Smooth muscle cell (in vitro differentiated cells): Measurements from ENCODE around the gene ATP2B1. TPM values are rescaled to one million over a fixed set of nuclear protein-coding genes. Genes with fewer than 3 reads are reported as not detected.

Experiments
- DNase-seq: peaks from one replicate; lab custom pipeline; 2025; ENCODE audit not compliant: unreplicated experiment; lab: John Stamatoyannopoulos, UW
- H2AFZ ChIP-seq: fragments of 200-600 bp; sonication (generic); 2 replicates; pipeline ENCODE4 v1.6.0; 2016; ENCODE audit warnings: antibody characterized with exemption, low read depth, mild to moderate bottlenecking
- H3F3A ChIP-seq: fragments of 200-600 bp; sonication (generic); 2 replicates; pipeline ENCODE4 v1.6.0; 2017; ENCODE audit warnings: antibody characterized with exemption, low read depth
- H3K27ac ChIP-seq: fragments of 200-600 bp; sonication (generic); 2 replicates; pipeline ENCODE4 v1.5.1; 2016; ENCODE audit warnings: low read depth, mild to moderate bottlenecking
- H3K27me3 ChIP-seq: fragments of 200-600 bp; sonication (generic); 2 replicates; pipeline ENCODE4 v1.6.1; 2016; ENCODE audit warnings: low read depth, mild to moderate bottlenecking
- H3K36me3 ChIP-seq: fragments of 200-600 bp; sonication (generic); 2 replicates; pipeline ENCODE4 v1.5.1; 2016; ENCODE audit warnings: low read depth
- H3K4me1 ChIP-seq: fragments of 200-600 bp; sonication (generic); 2 replicates; pipeline ENCODE4 v1.5.1; 2016; ENCODE audit warnings: low read depth
- H3K4me2 ChIP-seq: fragments of 200-600 bp; sonication (generic); 2 replicates; pipeline ENCODE4 v1.6.0; 2016; ENCODE audit warnings: mild to moderate bottlenecking
- H3K4me3 ChIP-seq: fragments of 200-600 bp; sonication (generic); 2 replicates; pipeline ENCODE4 v1.5.1; 2016; ENCODE audit warnings: mild to moderate bottlenecking
- H3K79me2 ChIP-seq: fragments of 200-600 bp; sonication (generic); 2 replicates; pipeline ENCODE4 v1.6.0; 2016; ENCODE audit warnings: low read depth, mild to moderate bottlenecking
- H3K9ac ChIP-seq: fragments of 200-600 bp; sonication (generic); 2 replicates; pipeline ENCODE4 v1.6.0; 2016; ENCODE audit warnings: low read depth
- H3K9me3 ChIP-seq: fragments of 200-600 bp; sonication (generic); replicated peaks from 2 replicates; pipeline ENCODE4 v1.5.1; 2016; ENCODE audit warnings: low read depth
- H4K20me1 ChIP-seq: fragments of 200-600 bp; sonication (generic); 2 replicates; pipeline ENCODE4 v1.6.0; 2016; ENCODE audit warnings: low read depth
- WGBS: methylation state at CpG from one replicate; pipeline ENCODE4 v1.1.7; 2016; ENCODE audit warnings: low lambda C conversion rate; 5-methylcytosine and 5-hydroxymethylcytosine counted together
- polyA plus RNA-seq: library from polyadenylated mRNA; unstranded; fragments of >200 nt; fragmentation: Nextera tagmentation; extraction: Ambion mirVana; gene quantifications from 2 replicates; pipeline ENCODE4 v1.2.1, GENCODE V29; 2016
- total RNA-seq: library from RNA; depleted of rRNA; stranded (reverse); fragments of >200 nt; gene quantifications from 2 replicates; pipeline ENCODE4 v1.2.3, GENCODE V29; 2014
- TF ChIP-seq, protein P1 (sequence below): fragments of 200-600 bp; sonication (generic); IDR thresholded peaks from 2 replicates; pipeline ENCODE4 v1.5.1; 2017; ENCODE audit warnings: borderline replicate concordance, mild to moderate bottlenecking, antibody characterized with exemption; ENCODE audit not compliant: insufficient read depth, poor library complexity, severe bottlenecking

Gene ATP2B1
- total and polyA plus RNA-seq, 2 experiments from 2014 or later, result 42.8 to 70.1 TPM

GRCh38 chr12:89565002-89565401 lies 143.6 kb downstream of the ATP2B1 start:
- no peak overlapping the region for H3K27ac ChIP-seq
- no peaks in the 10 kb centered on the region for H4K20me1 ChIP-seq
- H3K4me2 ChIP-seq, result no peak overlapping the region
- no peak overlapping the region for H3K4me3 ChIP-seq
- no peak overlapping the region for H3K9ac ChIP-seq
- H3K36me3 ChIP-seq, result no peaks in the 10 kb centered on the region
- no peak for DNase-seq
- no peaks in the 10 kb centered on the region for H3K79me2 ChIP-seq
- H2AFZ ChIP-seq, result no peak overlapping the region
- H3K9me3 ChIP-seq, result no peaks in the 10 kb centered on the region
- H3K27me3 ChIP-seq, result no peaks in the 10 kb centered on the region
- no peaks in the 10 kb centered on the region for H3F3A ChIP-seq
- TF ChIP-seq, protein P1, sequence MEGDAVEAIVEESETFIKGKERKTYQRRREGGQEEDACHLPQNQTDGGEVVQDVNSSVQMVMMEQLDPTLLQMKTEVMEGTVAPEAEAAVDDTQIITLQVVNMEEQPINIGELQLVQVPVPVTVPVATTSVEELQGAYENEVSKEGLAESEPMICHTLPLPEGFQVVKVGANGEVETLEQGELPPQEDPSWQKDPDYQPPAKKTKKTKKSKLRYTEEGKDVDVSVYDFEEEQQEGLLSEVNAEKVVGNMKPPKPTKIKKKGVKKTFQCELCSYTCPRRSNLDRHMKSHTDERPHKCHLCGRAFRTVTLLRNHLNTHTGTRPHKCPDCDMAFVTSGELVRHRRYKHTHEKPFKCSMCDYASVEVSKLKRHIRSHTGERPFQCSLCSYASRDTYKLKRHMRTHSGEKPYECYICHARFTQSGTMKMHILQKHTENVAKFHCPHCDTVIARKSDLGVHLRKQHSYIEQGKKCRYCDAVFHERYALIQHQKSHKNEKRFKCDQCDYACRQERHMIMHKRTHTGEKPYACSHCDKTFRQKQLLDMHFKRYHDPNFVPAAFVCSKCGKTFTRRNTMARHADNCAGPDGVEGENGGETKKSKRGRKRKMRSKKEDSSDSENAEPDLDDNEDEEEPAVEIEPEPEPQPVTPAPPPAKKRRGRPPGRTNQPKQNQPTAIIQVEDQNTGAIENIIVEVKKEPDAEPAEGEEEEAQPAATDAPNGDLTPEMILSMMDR, result no peak
- no peaks in the 10 kb centered on the region for H3K4me1 ChIP-seq

- Histone ChIP-seq H3K36me3 (no peaks in the 10 kb centered on the region), H3F3A (no peaks in the 10 kb centered on the region), H3K27ac (no peak overlapping the region), H4K20me1 (no peaks in the 10 kb centered on the region), H3K4me1 (no peaks in the 10 kb centered on the region), H3K4me2 (no peak overlapping the region), H2AFZ (no peak overlapping the region), H3K79me2 (no peaks in the 10 kb centered on the region), H3K9me3 (no peaks in the 10 kb centered on the region), H3K9ac (no peak overlapping the region), H3K4me3 (no peak overlapping the region), H3K27me3 (no peaks in the 10 kb centered on the region)
- 82% methylated on average over 10 of the region's 10 CpGs for WGBS
- TF ChIP-seq, protein P1, result no peak
- DNase-seq, result no peak
Measured at GRCh38 chr12:89559753-89560152, 148.9 kb downstream of the ATP2B1 start.

DNA sequence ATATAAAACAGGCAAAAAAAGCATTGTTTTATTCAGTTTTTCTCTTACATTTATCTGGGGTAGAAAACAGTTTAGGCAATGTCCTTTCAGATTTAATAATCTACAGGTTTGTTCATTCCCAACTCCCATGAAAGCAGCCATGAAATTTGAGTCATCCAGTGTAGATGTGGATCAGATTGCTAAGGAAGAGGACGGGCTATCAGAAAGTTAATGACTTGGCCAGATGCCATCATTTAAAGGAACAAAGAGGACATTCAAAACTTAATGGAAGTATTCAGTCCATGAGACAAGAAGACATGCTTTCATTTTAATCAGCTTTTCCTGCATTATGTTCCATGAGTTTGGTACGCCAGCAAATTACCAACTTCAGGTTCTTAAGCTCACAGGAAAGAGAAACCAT lies 151.7 kb downstream of the ATP2B1 start:
- no peaks in the 10 kb centered on the region for H3F3A ChIP-seq
- H3K27ac ChIP-seq, result no peak overlapping the region
- TF ChIP-seq, protein P1, result no peak
- no peak overlapping the region for H2AFZ ChIP-seq
- no peaks in the 10 kb centered on the region for H4K20me1 ChIP-seq
- H3K9ac ChIP-seq, result no peak overlapping the region
- H3K79me2 ChIP-seq, result no peaks in the 10 kb centered on the region
- no peaks in the 10 kb centered on the region for H3K9me3 ChIP-seq
- no peak overlapping the region for H3K4me2 ChIP-seq
- no peaks in the 10 kb centered on the region for H3K4me1 ChIP-seq
- 65% methylated on average over 2 of the region's 2 CpGs for WGBS
- no peaks in the 10 kb centered on the region for H3K27me3 ChIP-seq
- no peak overlapping the region for H3K4me3 ChIP-seq
- H3K36me3 ChIP-seq, result no peaks in the 10 kb centered on the region
- DNase-seq, result no peak

- Histone ChIP-seq H3K4me3 (no peak overlapping the region), H4K20me1 (no peaks in the 10 kb centered on the region), H3K36me3 (no peaks in the 10 kb centered on the region), H3K4me1 (no peaks in the 10 kb centered on the region), H3K4me2 (no peak overlapping the region), H3K79me2 (no peaks in the 10 kb centered on the region), H3K9ac (no peak overlapping the region), H3K9me3 (no peaks in the 10 kb centered on the region), H3K27me3 (no peaks in the 10 kb centered on the region), H3F3A (no peaks in the 10 kb centered on the region), H2AFZ (no peak overlapping the region), H3K27ac (no peak overlapping the region)
- TF ChIP-seq, protein P1, result no peak
- DNase-seq, result no peak
- WGBS, result 29% methylated on average over 1 of the region's 1 CpG
Measured at GRCh38 chr12:89552376-89552775, 156.3 kb downstream of the ATP2B1 start.
